Testis (tissue), 2 donors: Measurements from ENCODE around the gene TMEM52.

ENCODE experiments used
- CTCF ChIP-seq, 3 experiments: fragments of 450-650 bp in 2 of 3; fragments of 200-600 bp in 1 of 3; sonication (generic) in 1 of 3; IDR thresholded peaks; one replicate each; pipeline ENCODE4 v1.5.1; 2016 to 2019; ENCODE audit warnings: antibody characterized with exemption in 3 of 3, mild to moderate bottlenecking in 2 of 3, moderate library complexity in 1 of 3
- POLR2A ChIP-seq: fragments of 450-650 bp; IDR thresholded peaks from one replicate; pipeline ENCODE4 v1.6.1; 2017; ENCODE audit warnings: antibody characterized with exemption, mild to moderate bottlenecking, moderate library complexity

- TF ChIP-seq CTCF (IDR thresholded peaks at IDR 0.05) (no peak), POLR2A (no peak)
These were observed 36.6 kb upstream of the TMEM52 start for GRCh38 chr1:1955621-1956094.
